ENCODE results near the gene CTNNBL1. TPM values are rescaled to one million over a fixed set of nuclear protein-coding genes. Genes with fewer than 3 reads are reported as not detected.

CTNNBL1 gene
- total and polyA plus RNA-seq, 2 experiments from 2014 or later = 36.3 to 68.7 TPM

DNA sequence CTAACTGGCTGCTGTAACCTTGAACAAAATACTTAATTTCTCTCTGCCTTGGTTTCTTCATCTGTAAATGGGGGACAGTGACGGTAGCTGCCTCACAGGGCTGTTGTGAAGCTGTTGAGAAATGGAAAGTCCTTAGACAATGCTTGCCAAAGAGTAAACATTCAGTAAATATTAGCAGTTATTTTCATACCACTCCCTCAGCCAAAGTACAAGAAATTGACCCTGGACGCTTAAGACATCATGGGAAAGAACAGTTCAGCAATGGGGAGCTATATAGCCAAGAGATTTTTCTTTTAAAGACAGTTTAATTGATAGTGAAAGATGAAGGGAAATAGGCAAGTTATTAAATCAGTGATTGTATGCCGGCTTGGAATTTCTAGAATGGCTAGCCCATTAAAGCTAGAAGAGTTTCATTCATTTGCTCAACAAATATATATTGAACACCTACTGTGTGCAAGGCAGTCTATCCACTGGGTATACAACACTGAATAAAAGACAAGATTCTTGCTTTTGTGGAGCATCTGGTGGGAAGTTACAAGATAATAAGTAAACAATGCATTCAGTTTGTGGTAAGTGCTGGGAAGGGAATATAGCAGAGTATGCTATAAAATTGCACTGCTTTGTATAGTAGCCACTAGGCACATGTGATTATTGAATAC lies 2.0 kb downstream of the CTNNBL1 start:
- peaks cover 6% of the 10 kb centered on the region for H3K4me1 ChIP-seq (ENCODE audit: insufficient read depth)
- Mint-ChIP-seq H3K9me3 (no peaks in the 10 kb centered on the region), H3K4me3 (0 out of 3 replicates have a peak overlapping the region, but pooled peaks have one; percentile 6), H3K4me1 (peaks cover 8% of the 10 kb centered on the region), H3K36me3 (ENCODE audit: low read depth) (no peaks in the 10 kb centered on the region; the same call in 2 of the 3 replicates), H3K27me3 (ENCODE audit: insufficient read depth, low read depth, poor library complexity) (peaks cover 10% of the 10 kb centered on the region), H3K27ac (no peak overlapping the region)
- H3K9me2 ChIP-seq (ENCODE audit: insufficient read depth) = no peaks in the 10 kb centered on the region
- H3F3A ChIP-seq (replicated peaks; ENCODE audit: low read depth) = no peaks in the 10 kb centered on the region
- no peak for DNase-seq (ENCODE audit: low spot score)
- no peak overlapping the region for H3K27ac ChIP-seq (ENCODE audit: low read depth)
- H3K4me3 ChIP-seq = no peak overlapping the region
- ATAC-seq = no peak
- H2AFZ ChIP-seq = no peak overlapping the region
- peaks cover 23% of the 10 kb centered on the region for H4K20me1 ChIP-seq (replicated peaks; ENCODE audit: insufficient read depth)
- H3K4me2 ChIP-seq = no peak overlapping the region
- no peaks in the 10 kb centered on the region for H3K36me3 ChIP-seq (ENCODE audit: insufficient read depth)
- TF ChIP-seq, protein P1, sequence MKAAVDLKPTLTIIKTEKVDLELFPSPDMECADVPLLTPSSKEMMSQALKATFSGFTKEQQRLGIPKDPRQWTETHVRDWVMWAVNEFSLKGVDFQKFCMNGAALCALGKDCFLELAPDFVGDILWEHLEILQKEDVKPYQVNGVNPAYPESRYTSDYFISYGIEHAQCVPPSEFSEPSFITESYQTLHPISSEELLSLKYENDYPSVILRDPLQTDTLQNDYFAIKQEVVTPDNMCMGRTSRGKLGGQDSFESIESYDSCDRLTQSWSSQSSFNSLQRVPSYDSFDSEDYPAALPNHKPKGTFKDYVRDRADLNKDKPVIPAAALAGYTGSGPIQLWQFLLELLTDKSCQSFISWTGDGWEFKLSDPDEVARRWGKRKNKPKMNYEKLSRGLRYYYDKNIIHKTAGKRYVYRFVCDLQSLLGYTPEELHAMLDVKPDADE (IDR thresholded peaks at IDR 0.05) = no peak
- no peak for TF ChIP-seq POLR2AphosphoS5 (IDR thresholded peaks at IDR 0.05; ENCODE audit: low read depth)
- no peak for TF ChIP-seq JUNB (IDR thresholded peaks at IDR 0.05; ENCODE audit: unreplicated experiment)
- TF ChIP-seq CREB1 (CRISPR knock-in tag; IDR thresholded peaks at IDR 0.05; ENCODE audit: low read depth) = no peak
- TF ChIP-seq EZH2phosphoT487 (IDR thresholded peaks at IDR 0.05; ENCODE audit: unreplicated experiment) = no peak
- TF ChIP-seq ZNF331 (CRISPR knock-in tag; IDR thresholded peaks at IDR 0.05; ENCODE audit: low read depth) = no peak
- TF ChIP-seq ZNF114 (CRISPR knock-in tag; IDR thresholded peaks at IDR 0.05) = no peak
- no peak for TF ChIP-seq NANOG (IDR thresholded peaks at IDR 0.05; ENCODE audit: borderline replicate concordance)
- TF ChIP-seq CTCF (conservative IDR thresholded peaks at IDR 0.05; ENCODE audit: low read depth in 2 of 2) = no peak
- TF ChIP-seq, protein P2, sequence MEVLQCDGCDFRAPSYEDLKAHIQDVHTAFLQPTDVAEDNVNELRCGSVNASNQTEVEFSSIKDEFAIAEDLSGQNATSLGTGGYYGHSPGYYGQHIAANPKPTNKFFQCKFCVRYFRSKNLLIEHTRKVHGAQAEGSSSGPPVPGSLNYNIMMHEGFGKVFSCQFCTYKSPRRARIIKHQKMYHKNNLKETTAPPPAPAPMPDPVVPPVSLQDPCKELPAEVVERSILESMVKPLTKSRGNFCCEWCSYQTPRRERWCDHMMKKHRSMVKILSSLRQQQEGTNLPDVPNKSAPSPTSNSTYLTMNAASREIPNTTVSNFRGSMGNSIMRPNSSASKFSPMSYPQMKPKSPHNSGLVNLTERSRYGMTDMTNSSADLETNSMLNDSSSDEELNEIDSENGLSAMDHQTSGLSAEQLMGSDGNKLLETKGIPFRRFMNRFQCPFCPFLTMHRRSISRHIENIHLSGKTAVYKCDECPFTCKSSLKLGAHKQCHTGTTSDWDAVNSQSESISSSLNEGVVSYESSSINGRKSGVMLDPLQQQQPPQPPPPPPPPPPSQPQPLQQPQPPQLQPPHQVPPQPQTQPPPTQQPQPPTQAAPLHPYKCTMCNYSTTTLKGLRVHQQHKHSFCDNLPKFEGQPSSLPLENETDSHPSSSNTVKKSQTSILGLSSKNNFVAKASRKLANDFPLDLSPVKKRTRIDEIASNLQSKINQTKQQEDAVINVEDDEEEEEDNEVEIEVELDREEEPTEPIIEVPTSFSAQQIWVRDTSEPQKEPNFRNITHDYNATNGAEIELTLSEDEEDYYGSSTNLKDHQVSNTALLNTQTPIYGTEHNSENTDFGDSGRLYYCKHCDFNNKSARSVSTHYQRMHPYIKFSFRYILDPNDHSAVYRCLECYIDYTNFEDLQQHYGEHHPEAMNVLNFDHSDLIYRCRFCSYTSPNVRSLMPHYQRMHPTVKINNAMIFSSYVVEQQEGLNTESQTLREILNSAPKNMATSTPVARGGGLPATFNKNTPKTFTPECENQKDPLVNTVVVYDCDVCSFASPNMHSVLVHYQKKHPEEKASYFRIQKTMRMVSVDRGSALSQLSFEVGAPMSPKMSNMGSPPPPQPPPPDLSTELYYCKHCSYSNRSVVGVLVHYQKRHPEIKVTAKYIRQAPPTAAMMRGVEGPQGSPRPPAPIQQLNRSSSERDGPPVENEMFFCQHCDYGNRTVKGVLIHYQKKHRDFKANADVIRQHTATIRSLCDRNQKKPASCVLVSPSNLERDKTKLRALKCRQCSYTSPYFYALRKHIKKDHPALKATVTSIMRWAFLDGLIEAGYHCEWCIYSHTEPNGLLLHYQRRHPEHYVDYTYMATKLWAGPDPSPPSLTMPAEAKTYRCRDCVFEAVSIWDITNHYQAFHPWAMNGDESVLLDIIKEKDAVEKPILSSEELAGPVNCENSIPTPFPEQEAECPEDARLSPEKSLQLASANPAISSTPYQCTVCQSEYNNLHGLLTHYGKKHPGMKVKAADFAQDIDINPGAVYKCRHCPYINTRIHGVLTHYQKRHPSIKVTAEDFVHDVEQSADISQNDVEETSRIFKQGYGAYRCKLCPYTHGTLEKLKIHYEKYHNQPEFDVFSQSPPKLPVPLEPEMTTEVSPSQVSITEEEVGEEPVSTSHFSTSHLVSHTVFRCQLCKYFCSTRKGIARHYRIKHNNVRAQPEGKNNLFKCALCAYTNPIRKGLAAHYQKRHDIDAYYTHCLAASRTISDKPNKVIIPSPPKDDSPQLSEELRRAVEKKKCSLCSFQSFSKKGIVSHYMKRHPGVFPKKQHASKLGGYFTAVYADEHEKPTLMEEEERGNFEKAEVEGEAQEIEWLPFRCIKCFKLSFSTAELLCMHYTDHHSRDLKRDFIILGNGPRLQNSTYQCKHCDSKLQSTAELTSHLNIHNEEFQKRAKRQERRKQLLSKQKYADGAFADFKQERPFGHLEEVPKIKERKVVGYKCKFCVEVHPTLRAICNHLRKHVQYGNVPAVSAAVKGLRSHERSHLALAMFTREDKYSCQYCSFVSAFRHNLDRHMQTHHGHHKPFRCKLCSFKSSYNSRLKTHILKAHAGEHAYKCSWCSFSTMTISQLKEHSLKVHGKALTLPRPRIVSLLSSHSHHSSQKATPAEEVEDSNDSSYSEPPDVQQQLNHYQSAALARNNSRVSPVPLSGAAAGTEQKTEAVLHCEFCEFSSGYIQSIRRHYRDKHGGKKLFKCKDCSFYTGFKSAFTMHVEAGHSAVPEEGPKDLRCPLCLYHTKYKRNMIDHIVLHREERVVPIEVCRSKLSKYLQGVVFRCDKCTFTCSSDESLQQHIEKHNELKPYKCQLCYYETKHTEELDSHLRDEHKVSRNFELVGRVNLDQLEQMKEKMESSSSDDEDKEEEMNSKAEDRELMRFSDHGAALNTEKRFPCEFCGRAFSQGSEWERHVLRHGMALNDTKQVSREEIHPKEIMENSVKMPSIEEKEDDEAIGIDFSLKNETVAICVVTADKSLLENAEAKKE (CRISPR knock-in tag; IDR thresholded peaks at IDR 0.05) = no peak
- no peak for TF ChIP-seq STAT1 (IDR thresholded peaks at IDR 0.05; ENCODE audit: unreplicated experiment)
- TF ChIP-seq, protein P3, sequence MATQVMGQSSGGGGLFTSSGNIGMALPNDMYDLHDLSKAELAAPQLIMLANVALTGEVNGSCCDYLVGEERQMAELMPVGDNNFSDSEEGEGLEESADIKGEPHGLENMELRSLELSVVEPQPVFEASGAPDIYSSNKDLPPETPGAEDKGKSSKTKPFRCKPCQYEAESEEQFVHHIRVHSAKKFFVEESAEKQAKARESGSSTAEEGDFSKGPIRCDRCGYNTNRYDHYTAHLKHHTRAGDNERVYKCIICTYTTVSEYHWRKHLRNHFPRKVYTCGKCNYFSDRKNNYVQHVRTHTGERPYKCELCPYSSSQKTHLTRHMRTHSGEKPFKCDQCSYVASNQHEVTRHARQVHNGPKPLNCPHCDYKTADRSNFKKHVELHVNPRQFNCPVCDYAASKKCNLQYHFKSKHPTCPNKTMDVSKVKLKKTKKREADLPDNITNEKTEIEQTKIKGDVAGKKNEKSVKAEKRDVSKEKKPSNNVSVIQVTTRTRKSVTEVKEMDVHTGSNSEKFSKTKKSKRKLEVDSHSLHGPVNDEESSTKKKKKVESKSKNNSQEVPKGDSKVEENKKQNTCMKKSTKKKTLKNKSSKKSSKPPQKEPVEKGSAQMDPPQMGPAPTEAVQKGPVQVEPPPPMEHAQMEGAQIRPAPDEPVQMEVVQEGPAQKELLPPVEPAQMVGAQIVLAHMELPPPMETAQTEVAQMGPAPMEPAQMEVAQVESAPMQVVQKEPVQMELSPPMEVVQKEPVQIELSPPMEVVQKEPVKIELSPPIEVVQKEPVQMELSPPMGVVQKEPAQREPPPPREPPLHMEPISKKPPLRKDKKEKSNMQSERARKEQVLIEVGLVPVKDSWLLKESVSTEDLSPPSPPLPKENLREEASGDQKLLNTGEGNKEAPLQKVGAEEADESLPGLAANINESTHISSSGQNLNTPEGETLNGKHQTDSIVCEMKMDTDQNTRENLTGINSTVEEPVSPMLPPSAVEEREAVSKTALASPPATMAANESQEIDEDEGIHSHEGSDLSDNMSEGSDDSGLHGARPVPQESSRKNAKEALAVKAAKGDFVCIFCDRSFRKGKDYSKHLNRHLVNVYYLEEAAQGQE (IDR thresholded peaks at IDR 0.05; ENCODE audit: unreplicated experiment) = no peak
- TF ChIP-seq EZH2 (IDR thresholded peaks at IDR 0.05; ENCODE audit: low read depth, unreplicated experiment) = no peak
- peaks cover 63% of the 10 kb centered on the region for H3K79me2 ChIP-seq (replicated peaks; ENCODE audit: insufficient read depth)
- no peaks in the 10 kb centered on the region for H3K27me3 ChIP-seq (ENCODE audit: insufficient read depth)

Measured in GM23338 (cell line).